Suprapubic skin (tissue), 4 donors: ENCODE results near the gene GRIN2A. TPM values are rescaled to one million over a fixed set of nuclear protein-coding genes. Genes with fewer than 3 reads are reported as not detected.

Source experiments
- DNase-seq, 2 donors: peaks; one replicate each; pipeline ENCODE4 v3.0.0-alpha.2; 2019; ENCODE audit warnings: low spot score in 2 of 2
- H3K27ac ChIP-seq: fragments of 200-600 bp; sonication (generic); one replicate; pipeline ENCODE4 v1.5.1; 2019
- H3K27me3 ChIP-seq: fragments of 200-600 bp; sonication (generic); one replicate; pipeline ENCODE4 v1.5.1; 2019
- H3K36me3 ChIP-seq: fragments of 200-600 bp; sonication (generic); one replicate; pipeline ENCODE4 v1.5.1; 2019
- H3K4me1 ChIP-seq: fragments of 200-600 bp; sonication (generic); one replicate; pipeline ENCODE4 v1.5.1; 2019
- H3K4me3 ChIP-seq: fragments of 200-600 bp; sonication (generic); one replicate; pipeline ENCODE4 v1.5.1; 2019; ENCODE audit warnings: mild to moderate bottlenecking
- H3K9me3 ChIP-seq: fragments of 200-600 bp; sonication (generic); one replicate; pipeline ENCODE4 v1.5.1; 2019
- CTCF ChIP-seq, 2 donors: fragments of 200-600 bp in 1 of 2; fragments of 450-650 bp in 1 of 2; sonication (generic) in 1 of 2; IDR thresholded peaks; one replicate each; pipeline ENCODE4 v1.5.1; 2016 to 2019; ENCODE audit warnings: antibody characterized with exemption in 2 of 2, mild to moderate bottlenecking in 1 of 2, moderate library complexity in 1 of 2
- EP300 ChIP-seq: sonication (generic); formaldehyde crosslinking; IDR thresholded peaks from one replicate; pipeline ENCODE4 v1.6.1; 2017; ENCODE audit warnings: antibody characterized with exemption
- POLR2A ChIP-seq, 2 donors: fragments of 450-650 bp; IDR thresholded peaks; one replicate each; pipeline ENCODE4 v1.6.1; 2017; ENCODE audit warnings: antibody characterized with exemption in 2 of 2, mild to moderate bottlenecking in 2 of 2, moderate library complexity in 2 of 2
- POLR2AphosphoS5 ChIP-seq, 3 donors: sonication (generic); formaldehyde crosslinking; IDR thresholded peaks; one replicate each; pipeline ENCODE4 v1.6.1; 2017; ENCODE audit warnings: antibody characterized with exemption in 3 of 3
- WGBS: methylation state at CpG from one replicate; pipeline ENCODE4 v1.1.5; 2018; 5-methylcytosine and 5-hydroxymethylcytosine counted together
- total RNA-seq, 4 donors: library from RNA; depleted of rRNA; stranded (reverse); fragments of >200 nt; gene quantifications; one replicate each; pipeline ENCODE4 v1.1.0, GENCODE V29; 2016

Gene GRIN2A
- total RNA-seq, 4 donors from 2014 or later = 0.08 to 5.4 (median 1.3) TPM

GRCh38 chr16:10065019-10065418 lies 117.2 kb downstream of the GRIN2A start:
- DNase-seq = no peak
- Histone ChIP-seq H3K27ac (no peak overlapping the region), H3K27me3 (no peaks in the 10 kb centered on the region), H3K4me1 (no peaks in the 10 kb centered on the region), H3K36me3 (no peaks in the 10 kb centered on the region), H3K4me3 (no peak overlapping the region), H3K9me3 (no peaks in the 10 kb centered on the region)
- TF ChIP-seq CTCF (IDR thresholded peaks at IDR 0.05) (no peak), EP300 (no peak), POLR2A (IDR thresholded peaks at IDR 0.05) (no peak), POLR2AphosphoS5 (IDR thresholded peaks at IDR 0.05) (no peak)
- 68% methylated on average over 4 of the region's 4 CpGs for WGBS

GRCh38 chr16:10048850-10049249 lies 133.4 kb downstream of the GRIN2A start:
- Histone ChIP-seq H3K36me3 (no peaks in the 10 kb centered on the region), H3K4me1 (no peaks in the 10 kb centered on the region), H3K27ac (no peak overlapping the region), H3K9me3 (no peaks in the 10 kb centered on the region), H3K27me3 (no peaks in the 10 kb centered on the region), H3K4me3 (no peak overlapping the region)
- WGBS = 69% methylated on average over 4 of the region's 4 CpGs
- DNase-seq = no peak
- TF ChIP-seq EP300 (no peak), CTCF (IDR thresholded peaks at IDR 0.05) (no peak), POLR2A (IDR thresholded peaks at IDR 0.05) (no peak), POLR2AphosphoS5 (IDR thresholded peaks at IDR 0.05) (no peak)

- Histone ChIP-seq H3K9me3 (no peaks in the 10 kb centered on the region), H3K4me3 (no peak overlapping the region), H3K36me3 (no peaks in the 10 kb centered on the region), H3K27me3 (no peaks in the 10 kb centered on the region), H3K27ac (no peak overlapping the region), H3K4me1 (no peaks in the 10 kb centered on the region)
- TF ChIP-seq POLR2A (IDR thresholded peaks at IDR 0.05) (no peak), EP300 (no peak), POLR2AphosphoS5 (IDR thresholded peaks at IDR 0.05) (no peak), CTCF (IDR thresholded peaks at IDR 0.05) (no peak)
- DNase-seq = no peak
- WGBS = 90% methylated on average over 4 of the region's 4 CpGs
Observed at GRCh38 chr16:10045947-10046346, 136.3 kb downstream of the GRIN2A start.

GRCh38 chr16:10045291-10045775 lies 136.9 kb downstream of the GRIN2A start:
- Histone ChIP-seq H3K4me1 (no peaks in the 10 kb centered on the region), H3K27ac (no peak overlapping the region), H3K27me3 (peaks cover 3% of the 10 kb centered on the region), H3K9me3 (no peaks in the 10 kb centered on the region), H3K36me3 (no peaks in the 10 kb centered on the region), H3K4me3 (no peak overlapping the region)
- 23% methylated on average over 5 of the region's 5 CpGs for WGBS
- no peak for DNase-seq
- TF ChIP-seq POLR2AphosphoS5 (IDR thresholded peaks at IDR 0.05) (no peak), POLR2A (IDR thresholded peaks at IDR 0.05) (no peak), CTCF (IDR thresholded peaks at IDR 0.05) (no peak), EP300 (no peak)

GRCh38 chr16:10040136-10041080 lies 141.8 kb downstream of the GRIN2A start:
- no peak for TF ChIP-seq EP300
- TF ChIP-seq POLR2A (IDR thresholded peaks at IDR 0.05) = no peak
- TF ChIP-seq CTCF (IDR thresholded peaks at IDR 0.05) = no peak
- no peak for TF ChIP-seq POLR2AphosphoS5 (IDR thresholded peaks at IDR 0.05)
- 54% methylated on average over 17 of the region's 17 CpGs for WGBS
- H3K4me1 ChIP-seq = peaks cover 5% of the 10 kb centered on the region

More at GRCh38 chr16:10040136-10041080, 141.8 kb downstream of the GRIN2A start:
- no peak for DNase-seq
- Histone ChIP-seq H3K27ac (no peak overlapping the region), H3K36me3 (no peaks in the 10 kb centered on the region), H3K4me3 (no peak overlapping the region), H3K9me3 (no peaks in the 10 kb centered on the region), H3K27me3 (peaks cover 10% of the 10 kb centered on the region)
